H7 (cell line): Measurements from ENCODE around the gene ADCY6. TPM values are rescaled to one million over a fixed set of nuclear protein-coding genes. Genes with fewer than 3 reads are reported as not detected.

Source experiments
- DNase-seq: peaks from one replicate; pipeline ENCODE4 v3.0.0; 2012
- H3K27me3 ChIP-seq: 2 replicates; pipeline ENCODE4 v1.6.0; 2011; ENCODE audit warnings: mild to moderate bottlenecking, low read length; ENCODE audit not compliant: control insufficient read depth, insufficient read depth
- H3K36me3 ChIP-seq: replicated peaks from 2 replicates; pipeline ENCODE4 v1.5.1; 2011; ENCODE audit warnings: low read length; ENCODE audit not compliant: control insufficient read depth, insufficient read depth
- H3K4me3 ChIP-seq: 2 replicates; pipeline ENCODE4 v1.5.1; 2011; ENCODE audit warnings: low read depth, mild to moderate bottlenecking, control low read depth, low read length, moderate library complexity; ENCODE audit not compliant: insufficient read depth
- total RNA-seq: library from RNA; depleted of rRNA; stranded (reverse); fragments of >200 nt; shearing (Covaris generic); gene quantifications from 2 replicates; pipeline ENCODE4 v1.2.3, GENCODE V29; 2014

Gene ADCY6
- total RNA-seq, 1 experiment from 2014 or later, result 7.1 TPM

- DNase-seq, result no peak
- no peaks in the 10 kb centered on the region for H3K36me3 ChIP-seq
- H3K27me3 ChIP-seq, result peaks cover under 1% of the 10 kb centered on the region
- no peak overlapping the region for H3K4me3 ChIP-seq
Measured at GRCh38 chr12:48781750-48782456, 7.0 kb downstream of the ADCY6 start.

- no peaks in the 10 kb centered on the region for H3K36me3 ChIP-seq
- no peaks in the 10 kb centered on the region for H3K27me3 ChIP-seq
- DNase-seq, result no peak
- no peak overlapping the region for H3K4me3 ChIP-seq
Measured at GRCh38 chr12:48780381-48781025, 8.4 kb downstream of the ADCY6 start.

GRCh38 chr12:48779869-48780268, 9.0 kb downstream of the ADCY6 start:
- Histone ChIP-seq H3K27me3 (no peaks in the 10 kb centered on the region), H3K36me3 (no peaks in the 10 kb centered on the region; the same call in 1 of the 2 replicates), H3K4me3 (no peak overlapping the region)
- DNase-seq, result peak; percentile 42

GRCh38 chr12:48777501-48778400, 11.1 kb downstream of the ADCY6 start:
- H3K36me3 ChIP-seq, result peaks cover 1% of the 10 kb centered on the region
- H3K4me3 ChIP-seq, result no peak overlapping the region
- peak; percentile 87 for DNase-seq

GRCh38 chr12:48776956-48777355, 11.9 kb downstream of the ADCY6 start:
- H3K36me3 ChIP-seq, result peaks cover 1% of the 10 kb centered on the region
- no peak overlapping the region for H3K4me3 ChIP-seq
- no peaks in the 10 kb centered on the region for H3K27me3 ChIP-seq
- no peak for DNase-seq

More at GRCh38 chr12:48777501-48778400, 11.1 kb downstream of the ADCY6 start:
- no peaks in the 10 kb centered on the region for H3K27me3 ChIP-seq

GRCh38 chr12:48775991-48776649, 12.8 kb downstream of the ADCY6 start:
- no peak overlapping the region for H3K4me3 ChIP-seq
- DNase-seq, result no peak
- peaks cover 1% of the 10 kb centered on the region for H3K36me3 ChIP-seq
- no peaks in the 10 kb centered on the region for H3K27me3 ChIP-seq

GRCh38 chr12:48775299-48775698, 13.6 kb downstream of the ADCY6 start:
- H3K36me3 ChIP-seq, result peaks cover 1% of the 10 kb centered on the region
- no peak for DNase-seq
- H3K27me3 ChIP-seq, result no peaks in the 10 kb centered on the region
- no peak overlapping the region for H3K4me3 ChIP-seq

GRCh38 chr12:48774516-48774915, 14.4 kb downstream of the ADCY6 start:
- Histone ChIP-seq H3K36me3 (peaks cover 1% of the 10 kb centered on the region), H3K27me3 (no peaks in the 10 kb centered on the region), H3K4me3 (no peak overlapping the region)
- DNase-seq, result peak; percentile 9

GRCh38 chr12:48773686-48774085, 15.2 kb downstream of the ADCY6 start:
- DNase-seq, result peak; percentile 6
- no peak overlapping the region for H3K4me3 ChIP-seq
- H3K27me3 ChIP-seq, result no peaks in the 10 kb centered on the region
- peaks cover 1% of the 10 kb centered on the region for H3K36me3 ChIP-seq

- no peaks in the 10 kb centered on the region for H3K27me3 ChIP-seq
- H3K36me3 ChIP-seq, result peaks cover 1% of the 10 kb centered on the region
- DNase-seq, result no peak
- H3K4me3 ChIP-seq, result no peak overlapping the region
Measured at GRCh38 chr12:48771588-48772112, 17.2 kb downstream of the ADCY6 start.

- Histone ChIP-seq H3K4me3 (no peak overlapping the region), H3K36me3 (peaks cover 1% of the 10 kb centered on the region), H3K27me3 (no peaks in the 10 kb centered on the region)
- DNase-seq, result no peak
Measured at GRCh38 chr12:48770756-48771155, 18.1 kb downstream of the ADCY6 start.

GRCh38 chr12:48768736-48769135, 20.2 kb downstream of the ADCY6 start:
- DNase-seq, result no peak
- H3K4me3 ChIP-seq, result no peak overlapping the region
- no peaks in the 10 kb centered on the region; the same call in 1 of the 2 replicates for H3K36me3 ChIP-seq
- no peaks in the 10 kb centered on the region for H3K27me3 ChIP-seq

- no peak overlapping the region for H3K4me3 ChIP-seq
- H3K27me3 ChIP-seq, result no peaks in the 10 kb centered on the region
- DNase-seq, result peak; percentile 79
- H3K36me3 ChIP-seq, result no peaks in the 10 kb centered on the region; the same call in 1 of the 2 replicates
Measured at GRCh38 chr12:48768147-48768546, 20.7 kb downstream of the ADCY6 start.

GRCh38 chr12:48767521-48767920, 21.4 kb downstream of the ADCY6 start:
- no peak for DNase-seq

More at GRCh38 chr12:48767521-48767920, 21.4 kb downstream of the ADCY6 start:
- no peak overlapping the region for H3K4me3 ChIP-seq
- H3K36me3 ChIP-seq, result no peaks in the 10 kb centered on the region; the same call in 1 of the 2 replicates
- no peaks in the 10 kb centered on the region for H3K27me3 ChIP-seq
